OCI-LY7 (cell line): ENCODE data around the gene DMAC1. TPM values are rescaled to one million over a fixed set of nuclear protein-coding genes. Genes with fewer than 3 reads are reported as not detected.

ENCODE experiments used
- BruUV-seq: library from RNA; stranded (reverse); fragments of 400-500 nt; replicated peaks from 2 replicates; lab custom pipeline; 2021; lab: Mats Ljungman, UMichigan
- CTCF ChIA-PET: fragments of 300-600 bp; sonication (Branson Sonifier 250); formaldehyde crosslinking; loops from one replicate; lab custom pipeline; 2022; ENCODE audit warnings: antibody characterized with exemption; ENCODE audit not compliant: unreplicated experiment; lab: Charles Lee
- POLR2A ChIA-PET: fragments of 300-600 bp; sonication (Branson Sonifier 250); formaldehyde crosslinking; loops from one replicate; lab custom pipeline; 2022; ENCODE audit warnings: antibody characterized with exemption; lab: Charles Lee
- DNase-seq: peaks from one replicate; pipeline ENCODE4 v3.0.0-alpha.2; 2015; ENCODE audit warnings: low spot score
- H2AFZ ChIP-seq: fragments of 200-600 bp; sonication (generic), shearing (Covaris generic); 2 replicates; pipeline ENCODE4 v1.6.1; 2014; ENCODE audit warnings: mild to moderate bottlenecking, antibody characterized with exemption, low read length, moderate library complexity
- H3K27ac ChIP-seq: fragments of 200-600 bp; sonication (generic); 2 replicates; pipeline ENCODE4 v1.5.1; 2014; ENCODE audit warnings: mixed run types, low read depth, mild to moderate bottlenecking, moderate library complexity, low read length, inconsistent platforms; ENCODE audit not compliant: poor library complexity, severe bottlenecking
- H3K36me3 ChIP-seq: fragments of 200-600 bp; sonication (generic); 2 replicates; pipeline ENCODE4 v1.6.1; 2014; ENCODE audit warnings: mild to moderate bottlenecking, antibody characterized with exemption, low read length, moderate library complexity, mixed read lengths; ENCODE audit not compliant: insufficient read depth
- H3K4me1 ChIP-seq: fragments of 200-600 bp; sonication (generic); 2 replicates; pipeline ENCODE4 v1.5.1; 2014; ENCODE audit warnings: mild to moderate bottlenecking, low read length; ENCODE audit not compliant: insufficient read depth, poor library complexity, severe bottlenecking
- H3K4me2 ChIP-seq: fragments of 200-600 bp; sonication (generic); 2 replicates; pipeline ENCODE4 v1.6.1; 2014; ENCODE audit warnings: mild to moderate bottlenecking, low read length
- H3K4me3 ChIP-seq: fragments of 200-600 bp; sonication (generic); 2 replicates; pipeline ENCODE4 v1.5.1; 2014; ENCODE audit warnings: mild to moderate bottlenecking, low read depth, low read length; ENCODE audit not compliant: poor library complexity, severe bottlenecking
- H3K79me2 ChIP-seq: fragments of 200-600 bp; sonication (generic); 2 replicates; pipeline ENCODE4 v1.6.1; 2016; ENCODE audit warnings: low read depth, mild to moderate bottlenecking, low read length, moderate library complexity, mixed read lengths; ENCODE audit not compliant: insufficient read depth
- H3K9me2 ChIP-seq: fragments of 200-600 bp; sonication (generic); 2 replicates; pipeline ENCODE4 v1.6.1; 2016; ENCODE audit warnings: mild to moderate bottlenecking, low read length, mixed read lengths; ENCODE audit not compliant: insufficient read depth
- H3K9me3 ChIP-seq: fragments of 200-600 bp; sonication (generic); 2 replicates; pipeline ENCODE4 v1.6.1; 2014; ENCODE audit warnings: mild to moderate bottlenecking, mixed run types, low read length, mixed read lengths
- H4K20me1 ChIP-seq: fragments of 200-600 bp; sonication (generic); 2 replicates; pipeline ENCODE4 v1.6.1; 2014; ENCODE audit warnings: mild to moderate bottlenecking, antibody characterized with exemption, low read length, moderate library complexity, mixed read lengths; ENCODE audit not compliant: insufficient read depth
- EZH2phosphoT487 ChIP-seq: fragments of 200-600 bp; sonication (generic); IDR thresholded peaks from 2 replicates; pipeline ENCODE4 v1.6.1; 2018; ENCODE audit warnings: low read depth, borderline replicate concordance, mild to moderate bottlenecking, mixed run types, antibody characterized with exemption, low read length, moderate library complexity, mixed read lengths
- intact Hi-C: fragments of 100-400 bp; cut with micrococcal nuclease; formaldehyde crosslinking; loops from one replicate; pipeline ENCODE4 v1.10.0; 2022; ENCODE audit not compliant: unreplicated experiment
- total RNA-seq, 2 experiments: library from RNA; depleted of rRNA in 1 of 2; stranded (reverse); fragments of >200 nt in 1 of 2; shearing (Covaris generic) in 1 of 2; gene quantifications; 2 replicates each; pipeline ENCODE4 v1.2.3, GENCODE V29; 2014 to 2022
- TF ChIP-seq, protein P1 (sequence below): fragments of 200-600 bp; sonication (generic); conservative IDR thresholded peaks from 2 replicates; pipeline ENCODE4 v1.5.1; 2014; ENCODE audit warnings: mild to moderate bottlenecking, antibody characterized with exemption, low read length, moderate library complexity, mixed read lengths

The DMAC1 gene
- total RNA-seq, 2 experiments from 2014 or later: 29.1 to 103 TPM

DNA sequence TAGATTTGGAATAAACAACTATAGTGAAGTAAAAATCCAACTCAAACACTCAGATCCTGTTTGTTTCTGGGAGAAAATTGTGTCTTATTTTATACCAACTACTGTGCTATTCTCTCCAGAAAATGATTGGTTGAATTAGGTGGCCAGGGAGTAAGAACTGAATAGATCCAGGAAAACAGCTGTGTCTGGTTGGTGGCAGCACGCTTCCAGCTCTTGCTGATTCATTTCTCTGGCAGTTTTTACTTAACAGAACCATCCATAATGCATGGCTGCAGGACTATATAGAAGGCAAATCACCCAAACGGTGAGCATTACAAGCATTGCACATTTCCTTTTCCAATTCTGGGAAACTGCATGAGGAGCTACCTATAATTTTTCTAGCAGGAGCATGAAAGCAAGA is 29.5 kb downstream of the DMAC1 start:
- Histone ChIP-seq H3K4me3 (no peak overlapping the region), H3K9me3 (no peaks in the 10 kb centered on the region), H3K4me2 (no peak overlapping the region), H3K27ac (no peak overlapping the region), H2AFZ (no peak overlapping the region), H4K20me1 (no peaks in the 10 kb centered on the region), H3K9me2 (no peaks in the 10 kb centered on the region), H3K79me2 (no peaks in the 10 kb centered on the region), H3K4me1 (no peaks in the 10 kb centered on the region), H3K36me3 (no peaks in the 10 kb centered on the region)
- TF ChIP-seq, protein P1, sequence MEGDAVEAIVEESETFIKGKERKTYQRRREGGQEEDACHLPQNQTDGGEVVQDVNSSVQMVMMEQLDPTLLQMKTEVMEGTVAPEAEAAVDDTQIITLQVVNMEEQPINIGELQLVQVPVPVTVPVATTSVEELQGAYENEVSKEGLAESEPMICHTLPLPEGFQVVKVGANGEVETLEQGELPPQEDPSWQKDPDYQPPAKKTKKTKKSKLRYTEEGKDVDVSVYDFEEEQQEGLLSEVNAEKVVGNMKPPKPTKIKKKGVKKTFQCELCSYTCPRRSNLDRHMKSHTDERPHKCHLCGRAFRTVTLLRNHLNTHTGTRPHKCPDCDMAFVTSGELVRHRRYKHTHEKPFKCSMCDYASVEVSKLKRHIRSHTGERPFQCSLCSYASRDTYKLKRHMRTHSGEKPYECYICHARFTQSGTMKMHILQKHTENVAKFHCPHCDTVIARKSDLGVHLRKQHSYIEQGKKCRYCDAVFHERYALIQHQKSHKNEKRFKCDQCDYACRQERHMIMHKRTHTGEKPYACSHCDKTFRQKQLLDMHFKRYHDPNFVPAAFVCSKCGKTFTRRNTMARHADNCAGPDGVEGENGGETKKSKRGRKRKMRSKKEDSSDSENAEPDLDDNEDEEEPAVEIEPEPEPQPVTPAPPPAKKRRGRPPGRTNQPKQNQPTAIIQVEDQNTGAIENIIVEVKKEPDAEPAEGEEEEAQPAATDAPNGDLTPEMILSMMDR: no peak
- no peak for TF ChIP-seq EZH2phosphoT487
- CTCF ChIA-PET: no interaction called here
- POLR2A ChIA-PET: interaction anchor here (0.6 to 1.2 kb wide), 6 partner anchors 8 to 431 kb away, joined by 3 to 7 read pairs (median 4); no protein-coding TSS in a partner anchor
- intact Hi-C loops: no loop called here
- BruUV-seq: no TSS peak
- DNase-seq: no peak

DNA sequence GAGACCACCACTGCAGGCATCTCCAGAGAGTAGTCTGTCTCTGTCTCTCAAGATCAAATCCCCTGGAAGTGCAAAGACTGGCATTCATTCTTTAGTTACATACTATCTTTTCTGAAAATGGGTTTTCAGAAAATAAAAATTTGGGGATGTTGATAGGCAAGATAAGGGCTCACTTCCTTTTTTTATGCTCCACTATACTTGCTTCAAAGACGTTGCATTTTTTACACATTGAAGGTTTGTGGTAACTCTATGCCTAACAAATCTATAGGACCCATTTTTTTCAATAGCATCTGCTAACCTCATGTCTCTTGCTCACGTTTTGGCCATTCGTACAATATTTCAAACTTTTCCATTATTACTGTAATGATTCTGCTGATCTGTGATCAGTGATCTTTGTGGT is 37.0 kb downstream of the DMAC1 start:
- CTCF ChIA-PET: no interaction called here
- no peaks in the 10 kb centered on the region for H3K9me2 ChIP-seq

DNA sequence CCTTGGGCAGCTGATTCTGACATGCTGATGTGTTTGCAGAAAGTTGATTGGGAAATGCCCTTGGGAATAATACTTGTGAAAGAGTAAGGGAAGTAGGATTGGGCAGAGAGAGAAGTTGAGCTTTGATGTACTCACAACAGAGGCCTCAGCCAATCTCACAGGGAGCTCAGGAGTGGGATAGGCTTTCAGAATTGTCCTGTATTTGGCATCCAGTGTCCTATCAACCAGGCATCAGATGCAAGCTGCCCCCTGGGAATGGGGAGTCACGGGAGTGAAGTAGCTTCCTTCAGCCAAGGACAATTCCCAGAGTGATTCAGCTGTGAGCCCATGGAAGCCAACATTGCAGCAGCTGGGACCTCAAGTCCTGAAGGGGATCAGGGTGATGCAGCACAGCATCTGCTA is 39.6 kb downstream of the DMAC1 start:
- Histone ChIP-seq H3K79me2 (no peaks in the 10 kb centered on the region), H3K36me3 (no peaks in the 10 kb centered on the region), H3K27ac (no peak overlapping the region), H3K4me1 (no peaks in the 10 kb centered on the region), H4K20me1 (no peaks in the 10 kb centered on the region), H2AFZ (no peak overlapping the region), H3K4me2 (no peak overlapping the region), H3K9me2 (no peaks in the 10 kb centered on the region), H3K4me3 (no peak overlapping the region), H3K9me3 (no peaks in the 10 kb centered on the region)
- DNase-seq: no peak
- ChIA-PET POLR2A (interaction anchor here (1.2 kb wide), 1 partner anchor 11 kb away, joined by 3 read pairs; no protein-coding TSS in a partner anchor), CTCF (no interaction called here)
- intact Hi-C loops: no loop called here
- BruUV-seq: no TSS peak
- TF ChIP-seq EZH2phosphoT487: no peak
- TF ChIP-seq, protein P1: no peak

More for the DNA sequence above, 37.0 kb downstream of the DMAC1 start:
- Histone ChIP-seq H3K27ac (no peak overlapping the region), H3K79me2 (no peaks in the 10 kb centered on the region), H3K4me2 (no peak overlapping the region), H2AFZ (no peak overlapping the region), H4K20me1 (no peaks in the 10 kb centered on the region), H3K4me3 (no peak overlapping the region), H3K4me1 (no peaks in the 10 kb centered on the region), H3K9me3 (no peaks in the 10 kb centered on the region), H3K36me3 (no peaks in the 10 kb centered on the region)
- no TSS peak for BruUV-seq
- POLR2A ChIA-PET: no interaction called here
- DNase-seq: no peak
- intact Hi-C loops: no loop called here
- TF ChIP-seq, protein P1: no peak
- no peak for TF ChIP-seq EZH2phosphoT487
